Pons (tissue), 1 donor: ENCODE results near the gene ARMS2.

Experiments used
- DNase-seq: peaks from one replicate; pipeline ENCODE4 v3.0.0-alpha.2; 2016; ENCODE audit warnings: low spot score

The ARMS2 gene

DNA sequence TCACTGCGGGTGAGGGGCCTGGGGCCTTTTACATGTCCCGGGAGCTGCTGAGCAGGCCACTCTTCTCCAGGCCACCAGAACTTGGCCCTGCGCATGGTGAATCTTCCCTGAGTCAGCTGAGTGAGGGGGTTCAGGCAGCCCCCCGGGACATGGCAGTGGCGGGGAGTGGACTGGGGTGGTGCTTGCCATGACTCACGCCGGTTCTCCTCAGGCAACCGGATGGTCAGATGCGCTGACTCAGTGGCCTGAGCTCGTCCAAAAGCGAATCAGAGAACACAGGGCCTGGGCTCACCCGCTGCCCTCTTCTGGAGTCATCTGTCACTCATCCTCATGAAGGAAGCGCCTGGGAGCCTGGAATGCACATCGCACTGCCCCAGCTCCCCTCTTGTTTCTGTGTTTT is 40.4 kb downstream of the ARMS2 start:
- no peak for DNase-seq

DNA sequence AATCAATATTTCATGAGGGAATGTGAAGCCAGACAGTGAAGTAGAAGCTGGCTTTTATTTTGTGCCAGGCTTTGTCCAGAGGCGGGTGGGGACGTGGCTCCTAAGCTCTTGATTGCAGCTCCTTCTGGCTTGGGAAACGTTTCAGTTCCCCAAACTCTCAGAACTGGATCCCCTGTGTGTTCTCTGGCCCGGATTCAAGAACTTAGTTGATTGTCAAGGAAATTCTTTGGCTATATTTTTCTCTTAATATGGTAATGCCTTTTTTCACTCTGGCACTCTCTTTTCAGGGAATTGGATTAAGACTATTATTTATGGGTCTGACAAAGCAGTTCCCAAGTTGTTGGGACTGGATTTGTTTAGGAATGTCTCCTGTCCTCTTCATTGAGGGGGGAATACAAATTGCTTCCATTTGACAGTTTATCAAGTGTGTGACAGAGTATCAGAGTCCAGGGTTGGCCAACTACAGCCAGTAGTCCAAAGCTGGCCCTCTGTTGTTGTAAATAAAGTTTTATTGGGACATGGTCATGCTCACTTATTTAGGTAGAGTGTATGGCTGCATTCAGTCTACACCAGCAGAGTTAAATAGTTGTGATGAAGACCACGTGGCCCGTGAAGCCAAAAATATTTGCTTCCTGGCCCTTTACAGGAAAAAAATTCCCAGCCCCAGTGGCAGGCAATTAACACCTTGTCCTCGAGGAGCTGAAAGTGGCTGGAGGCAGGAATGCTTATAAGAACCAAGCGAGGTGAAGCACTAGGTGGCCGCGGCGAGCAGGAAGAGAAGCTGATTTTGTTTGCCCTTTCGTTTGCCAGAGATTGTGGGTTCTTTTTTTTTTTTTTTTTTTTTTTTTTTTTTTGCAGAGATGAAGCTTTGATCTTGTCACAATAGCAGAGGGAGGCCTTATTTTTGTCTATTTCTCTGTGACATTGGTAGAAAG is 41.2 kb downstream of the ARMS2 start:
- DNase-seq, result no peak

- DNase-seq, result no peak
Measured at GRCh38 chr10:122497241-122497640, 42.8 kb downstream of the ARMS2 start.

DNA sequence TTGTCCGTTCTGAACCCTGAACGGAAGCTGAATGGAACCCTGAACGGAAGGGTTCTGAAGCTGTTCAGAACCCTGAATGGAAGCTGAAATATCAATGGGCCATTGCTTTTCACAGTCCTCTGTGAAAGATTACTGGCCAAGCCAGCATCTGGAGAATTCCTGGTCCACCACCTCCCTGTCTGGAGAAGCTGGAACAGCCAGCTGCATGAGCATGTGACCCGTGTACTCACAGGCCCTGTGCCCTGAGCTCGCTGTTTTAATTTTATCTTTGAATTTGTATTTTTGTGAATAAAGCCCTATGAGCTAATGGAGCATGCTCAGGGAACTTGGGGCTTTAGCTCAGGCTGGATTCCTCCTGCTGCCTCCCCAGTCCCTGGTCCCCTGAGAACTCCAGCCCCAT is 44.1 kb downstream of the ARMS2 start:
- no peak for DNase-seq

DNA sequence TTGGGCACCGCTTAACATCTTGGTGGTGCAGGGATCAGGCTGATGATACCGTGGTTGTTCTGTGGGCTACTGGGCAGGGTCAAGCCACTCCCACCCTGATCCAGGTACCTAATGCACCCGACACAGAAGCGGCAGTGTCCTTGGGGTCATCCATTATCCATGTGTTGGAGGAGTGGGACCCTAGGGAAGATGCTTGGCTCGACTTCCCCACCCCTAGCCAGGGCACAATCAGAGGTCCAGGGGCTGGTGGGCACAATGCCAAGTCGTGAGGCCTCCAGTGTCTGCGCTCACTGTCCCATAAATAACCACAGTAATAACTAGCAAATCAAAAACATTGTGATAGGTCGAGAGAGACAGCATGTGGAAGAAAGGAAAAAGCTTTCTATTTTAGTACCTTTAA is 44.6 kb downstream of the ARMS2 start:
- no peak for DNase-seq

DNA sequence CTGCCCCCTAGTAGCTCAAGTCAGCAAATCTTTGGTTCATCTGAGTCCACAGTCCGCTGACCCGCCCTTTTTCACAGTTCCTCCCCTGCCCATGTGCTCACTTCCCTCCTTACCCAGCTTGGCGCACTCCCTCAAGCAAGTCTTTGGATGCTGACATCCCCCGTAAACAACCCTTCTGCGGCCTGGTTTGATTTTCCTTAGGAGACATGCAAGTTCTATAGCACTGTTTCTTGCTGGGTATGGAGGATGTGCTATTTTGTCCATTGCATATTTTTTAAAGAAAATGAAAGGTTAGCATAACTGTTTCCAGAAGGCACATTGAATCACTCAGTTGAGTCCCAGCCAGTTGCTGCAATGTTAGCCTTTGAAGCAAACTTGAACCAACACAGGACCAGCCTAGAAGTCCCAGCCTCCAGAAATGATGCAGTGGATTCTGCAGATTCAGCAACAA is 45.1 kb downstream of the ARMS2 start:
- DNase-seq, result peak; percentile 74

DNA sequence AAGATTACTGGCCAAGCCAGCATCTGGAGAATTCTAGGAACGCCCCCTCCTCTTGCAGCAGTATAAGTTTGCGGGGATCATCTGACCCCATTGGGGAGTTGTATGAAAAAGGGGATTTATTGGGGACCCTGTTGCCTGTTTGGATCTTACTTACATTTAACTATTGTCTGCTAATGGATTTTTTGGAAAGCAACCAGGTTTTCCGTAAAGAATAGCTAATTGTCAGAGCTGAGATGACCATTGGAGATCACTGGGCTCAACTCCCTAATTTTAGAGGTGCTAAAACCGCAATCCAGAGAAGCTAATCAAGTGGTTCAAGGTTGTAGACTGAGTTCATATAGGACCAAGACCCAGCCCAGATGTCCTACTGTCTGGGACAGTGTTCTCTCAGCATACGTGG is 45.7 kb downstream of the ARMS2 start:
- DNase-seq, result peak; percentile 86

DNA sequence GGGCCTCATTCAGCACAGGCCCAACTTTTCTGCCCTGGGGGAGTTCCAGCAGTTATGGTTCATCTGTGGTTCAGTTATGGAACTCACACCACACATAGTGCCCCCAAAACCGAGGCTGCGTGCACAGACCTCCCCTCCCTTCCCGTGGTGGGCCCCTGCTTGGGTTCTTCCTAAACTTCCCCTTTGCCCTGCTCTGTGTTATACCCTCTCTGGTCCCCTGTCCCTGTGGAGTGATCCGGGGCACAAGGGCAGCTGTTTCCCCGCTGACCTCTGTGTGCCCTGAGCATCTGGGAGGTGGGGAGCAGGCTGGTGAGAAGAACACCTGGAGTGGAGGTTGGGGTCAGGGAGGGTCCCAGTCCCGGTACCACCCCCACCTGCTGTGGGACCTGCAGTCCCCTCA is 46.3 kb downstream of the ARMS2 start:
- DNase-seq, result no peak

GRCh38 chr10:122503012-122503411 is 48.6 kb downstream of the ARMS2 start:
- DNase-seq, result no peak

DNA sequence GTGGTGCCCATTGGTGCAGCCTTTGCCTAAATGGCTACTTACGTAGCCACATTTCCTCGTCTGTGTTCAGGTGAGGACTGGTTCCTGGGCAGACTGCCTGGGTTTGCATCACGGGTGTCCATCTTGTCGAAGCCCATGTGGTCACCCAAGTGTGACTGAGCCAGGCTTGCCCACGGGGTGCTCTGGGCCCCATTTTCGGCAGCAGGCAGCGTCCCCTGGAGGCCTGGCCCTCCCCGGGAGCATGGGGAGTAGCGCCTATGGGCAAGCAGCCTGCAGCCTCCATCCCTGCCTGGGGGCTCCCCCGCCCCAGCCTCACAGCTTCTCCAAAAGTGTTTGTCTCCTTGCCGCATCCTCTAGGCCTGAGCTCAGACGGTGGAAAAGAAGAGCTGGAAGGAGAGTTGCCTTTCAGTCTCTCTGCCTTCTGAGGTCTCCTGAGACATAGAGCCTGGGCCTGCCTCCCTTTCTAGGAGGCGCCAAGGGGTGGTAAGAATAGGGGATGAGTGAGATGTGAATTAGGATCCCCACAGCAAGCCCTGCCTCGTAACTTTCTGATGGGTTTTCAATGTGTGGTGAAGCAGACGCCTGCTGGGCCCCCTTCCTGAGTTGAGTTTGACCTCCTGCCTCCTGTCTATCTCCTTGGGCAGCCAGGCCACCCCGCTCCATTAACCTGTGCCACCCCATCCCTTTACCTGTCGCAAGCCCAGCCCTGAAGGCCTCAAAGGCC is 49.6 kb downstream of the ARMS2 start:
- DNase-seq, result no peak

DNA sequence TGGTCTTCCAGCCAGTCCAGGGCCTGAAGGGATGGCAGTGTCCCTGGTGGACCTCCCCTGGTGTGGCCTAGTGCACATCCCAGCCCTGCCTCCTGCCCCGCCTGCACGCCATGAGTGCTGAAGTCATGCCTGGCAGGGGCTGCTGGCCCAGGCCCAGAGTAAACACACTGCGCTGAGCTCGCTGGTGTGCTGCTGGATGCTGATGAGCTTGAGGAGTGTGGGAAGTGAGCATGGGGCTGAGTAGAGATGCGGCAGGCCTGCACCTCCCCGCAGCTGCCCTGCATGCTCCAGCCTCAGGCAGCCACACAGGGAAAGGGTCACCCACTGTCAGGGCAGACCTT is 50.1 kb downstream of the ARMS2 start:
- peak; percentile 95 for DNase-seq

- no peak for DNase-seq
Measured at GRCh38 chr10:122505011-122505410, 50.6 kb downstream of the ARMS2 start.

DNA sequence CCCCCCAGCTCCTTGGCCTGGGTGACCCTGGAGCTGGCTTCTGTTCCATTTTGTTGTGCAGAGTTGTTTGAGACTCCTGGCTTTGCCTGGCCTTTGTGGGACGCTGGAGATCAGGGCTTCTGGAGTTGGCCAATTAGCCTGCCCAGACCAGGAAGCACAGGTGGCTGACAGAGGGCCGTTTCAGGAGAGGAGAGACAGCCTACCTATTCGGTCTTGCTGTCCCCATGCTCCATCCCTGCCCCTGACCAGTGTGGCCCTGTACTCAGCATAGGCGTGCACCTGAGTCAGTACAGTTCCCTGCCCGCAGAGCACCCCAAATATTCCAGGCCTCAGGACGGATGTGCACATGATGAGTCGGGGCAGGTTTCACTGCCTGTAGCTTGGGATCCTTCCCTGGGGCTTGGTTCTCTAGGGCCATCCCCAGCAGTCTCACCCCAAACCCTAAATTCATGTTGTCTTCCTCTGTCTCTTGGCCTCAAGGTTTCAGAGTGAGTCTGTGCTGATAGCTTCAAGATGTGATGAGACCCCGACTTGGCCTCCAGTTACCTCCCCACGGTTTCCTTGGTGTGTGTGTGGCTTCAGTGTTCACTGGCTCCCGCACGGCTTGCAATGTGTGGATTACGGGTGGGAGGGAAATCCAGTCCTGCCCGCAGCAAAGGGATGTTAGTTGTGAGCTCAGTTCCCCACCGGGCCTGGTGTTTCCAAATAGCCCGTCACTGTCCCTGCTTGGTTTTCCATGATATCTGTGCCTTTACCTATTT is 51.6 kb downstream of the ARMS2 start:
- no peak for DNase-seq
